GM19438 (cell line): Measurements from ENCODE around the gene SLC22A4.

ENCODE experiments used
- ATAC-seq: cut with Tn5 transposase; IDR thresholded peaks from one replicate; pipeline ENCODE4 v1.9.1; 2021; ENCODE audit warnings: low read depth; ENCODE audit not compliant: unreplicated experiment

Gene SLC22A4

DNA sequence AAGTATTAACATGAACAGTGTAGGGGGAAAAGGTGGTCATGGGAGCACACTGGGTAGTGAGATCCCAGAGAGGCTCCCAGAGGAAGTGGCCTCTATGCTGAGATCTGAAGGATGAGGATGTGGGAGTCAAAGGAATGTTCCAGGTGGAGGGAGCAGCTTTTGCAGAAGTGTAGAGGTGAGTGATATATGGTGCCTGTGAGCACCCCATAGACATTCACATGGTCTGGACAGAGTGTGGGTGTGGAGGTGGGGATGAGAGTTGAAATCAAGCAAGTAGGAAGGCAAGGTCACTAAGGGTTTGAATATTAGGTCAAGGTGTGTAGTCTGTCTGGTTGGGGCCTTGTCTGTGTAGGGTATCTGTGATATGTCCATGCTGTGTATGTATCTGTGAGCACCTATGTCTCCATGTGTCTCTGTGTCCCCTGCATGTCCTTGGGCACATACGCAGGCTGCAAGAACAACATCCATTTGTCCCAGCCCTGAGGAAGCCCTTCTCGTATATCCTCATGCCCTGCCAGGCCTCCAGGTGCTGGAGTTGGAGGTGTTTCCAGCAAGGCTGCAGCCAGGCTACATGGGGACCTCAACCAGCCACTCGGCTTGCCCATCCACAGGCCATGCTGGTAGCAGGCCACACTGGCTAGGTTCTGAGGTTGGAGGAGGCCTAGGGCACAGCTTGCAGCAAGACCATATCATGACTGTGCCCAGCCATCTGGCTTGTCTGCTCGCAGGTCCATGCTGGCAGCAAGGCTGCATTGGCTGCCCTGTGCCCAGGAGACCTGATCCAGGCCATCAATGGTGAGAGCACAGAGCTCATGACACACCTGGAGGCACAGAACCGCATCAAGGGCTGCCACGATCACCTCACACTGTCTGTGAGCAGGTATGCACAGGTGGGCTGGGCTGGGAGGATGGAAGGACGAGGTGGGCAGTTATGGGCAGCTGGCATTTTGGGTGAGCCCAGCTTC is 32.0 kb upstream of the SLC22A4 start:
- no peak for ATAC-seq

DNA sequence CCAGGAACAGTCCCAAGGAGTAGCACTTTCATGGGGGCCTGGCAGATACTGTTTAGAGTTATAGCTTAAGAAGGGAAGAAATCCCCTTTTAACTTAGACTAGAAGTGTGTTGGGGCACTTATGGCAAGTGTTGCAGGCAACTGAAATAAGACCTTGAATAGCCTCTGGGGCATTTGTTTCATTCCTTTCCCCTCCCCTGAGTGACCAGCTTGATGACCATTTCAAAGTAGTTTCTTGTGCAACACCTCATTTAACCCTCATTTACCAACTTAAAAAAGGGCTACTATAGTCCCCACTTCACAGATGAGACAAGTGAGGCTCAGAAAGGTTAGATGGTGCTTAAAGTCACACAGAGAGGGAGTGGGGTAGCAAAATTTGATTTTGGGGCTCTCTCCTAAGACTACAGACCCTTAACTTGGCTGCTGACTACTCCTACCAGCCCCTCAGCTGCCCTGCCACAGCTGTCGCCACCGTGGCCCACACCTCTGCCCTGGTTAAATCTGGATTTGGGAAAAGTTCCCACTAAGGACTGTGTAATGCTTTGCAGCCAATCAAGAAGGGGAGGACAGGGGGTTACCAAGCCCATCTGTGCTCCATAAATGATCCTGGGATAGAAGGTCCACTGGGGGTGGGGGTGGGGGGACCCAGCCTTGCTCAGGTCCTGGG is 31.2 kb upstream of the SLC22A4 start:
- ATAC-seq = no peak

DNA sequence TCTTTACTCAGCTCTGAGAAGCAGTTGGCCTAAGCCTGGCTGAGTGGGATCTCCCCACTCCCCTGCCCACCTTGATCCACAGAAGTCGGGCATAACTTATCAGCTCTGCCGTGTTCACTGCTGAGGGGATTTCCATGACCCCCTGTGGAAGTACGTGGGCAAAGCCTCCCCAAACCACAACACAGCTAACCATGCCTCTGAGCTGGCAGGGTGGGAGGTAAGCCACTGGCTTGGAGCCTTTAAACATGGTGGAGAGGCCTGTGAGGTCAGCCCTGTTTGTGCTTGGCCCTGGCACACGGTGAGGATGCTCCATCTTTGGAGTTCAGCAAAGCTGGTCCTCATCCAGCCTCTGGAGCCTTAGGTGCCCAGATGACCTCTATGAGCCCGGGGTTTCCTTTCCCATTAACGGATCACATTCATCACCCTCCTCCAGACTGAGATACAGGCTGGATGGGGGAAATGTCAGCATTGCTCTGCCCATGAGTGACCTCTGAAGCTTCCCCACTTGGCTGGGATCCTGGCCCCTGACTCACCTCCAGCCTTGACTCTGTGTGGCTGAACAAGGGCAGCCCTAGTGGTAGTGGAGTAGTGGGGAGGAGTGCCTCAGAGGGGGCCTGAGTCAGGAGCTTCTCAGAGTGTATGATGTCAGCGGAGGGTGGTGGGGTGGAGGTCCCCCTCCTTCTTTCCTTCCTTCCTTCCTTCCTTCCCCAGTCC is 30.5 kb upstream of the SLC22A4 start:
- ATAC-seq = no peak

DNA sequence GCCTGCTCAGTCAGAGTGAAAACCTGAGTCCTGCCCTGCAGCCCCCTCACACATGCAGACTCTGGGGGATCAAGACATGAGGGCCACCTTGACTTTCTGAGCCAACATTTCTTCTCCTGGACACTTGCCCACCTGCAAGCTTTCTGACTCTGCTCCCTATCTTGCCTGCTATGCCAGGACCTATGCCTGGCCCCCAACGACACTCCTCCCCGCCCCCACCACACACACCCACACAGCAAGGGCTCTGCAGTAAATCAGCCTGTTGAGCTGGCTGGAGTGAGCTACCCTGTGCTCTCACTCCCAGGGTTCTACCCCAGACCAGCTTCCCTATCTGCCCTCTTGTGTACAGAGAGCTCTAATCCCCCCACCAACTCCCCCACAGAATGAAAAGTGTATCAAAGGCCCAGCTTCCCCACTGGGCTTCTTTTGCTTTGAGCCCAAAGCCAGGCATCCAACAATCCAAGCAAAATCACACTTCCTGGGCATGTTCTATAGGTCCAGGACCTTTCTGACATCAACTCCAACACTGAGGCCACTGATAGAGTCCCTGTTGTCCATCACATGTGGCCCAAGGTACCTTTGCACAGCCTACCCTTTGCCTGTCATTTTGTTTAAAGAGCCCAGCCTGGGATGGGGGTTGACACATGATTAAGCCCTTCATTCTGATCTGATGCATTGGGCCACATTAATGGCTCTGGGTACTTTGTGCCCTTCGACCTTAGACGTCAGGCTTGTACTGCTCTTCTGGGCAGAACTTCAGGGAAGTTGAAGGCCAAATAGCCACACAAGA is 29.5 kb upstream of the SLC22A4 start:
- ATAC-seq = no peak

DNA sequence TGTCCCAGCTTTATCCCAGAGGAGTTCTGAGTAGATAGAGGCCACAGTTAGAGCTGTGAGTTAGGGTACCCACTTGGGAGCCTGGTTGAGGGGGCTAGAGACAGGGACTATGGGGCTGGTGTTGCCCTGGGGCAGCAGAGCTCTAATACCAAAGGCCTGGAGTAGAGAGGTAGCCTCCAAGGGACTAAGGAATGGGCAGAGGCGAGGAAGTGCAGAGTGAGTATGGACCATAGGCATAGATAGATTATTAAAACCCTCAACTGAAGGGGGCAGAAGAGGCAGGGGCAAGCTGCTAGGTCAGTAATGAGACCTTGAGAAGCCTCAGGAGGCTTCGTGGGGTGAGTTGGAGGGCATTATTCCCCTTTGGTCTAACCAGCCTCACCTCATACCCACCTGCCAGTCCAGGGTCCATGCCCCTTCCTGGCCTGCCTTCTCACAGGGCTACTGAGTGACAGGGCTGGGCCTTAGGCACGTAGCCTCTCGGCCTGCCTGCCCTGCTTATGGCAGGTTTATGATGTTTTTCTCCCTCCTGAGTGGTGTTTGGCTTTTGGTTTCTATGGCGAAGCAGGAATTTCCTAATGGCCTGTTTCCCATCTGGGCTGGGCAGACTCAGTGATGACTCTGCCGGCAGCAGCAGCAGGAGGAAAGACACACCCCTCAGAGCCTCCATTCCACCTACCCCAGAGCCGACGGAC is 28.7 kb upstream of the SLC22A4 start:
- ATAC-seq = no peak

DNA sequence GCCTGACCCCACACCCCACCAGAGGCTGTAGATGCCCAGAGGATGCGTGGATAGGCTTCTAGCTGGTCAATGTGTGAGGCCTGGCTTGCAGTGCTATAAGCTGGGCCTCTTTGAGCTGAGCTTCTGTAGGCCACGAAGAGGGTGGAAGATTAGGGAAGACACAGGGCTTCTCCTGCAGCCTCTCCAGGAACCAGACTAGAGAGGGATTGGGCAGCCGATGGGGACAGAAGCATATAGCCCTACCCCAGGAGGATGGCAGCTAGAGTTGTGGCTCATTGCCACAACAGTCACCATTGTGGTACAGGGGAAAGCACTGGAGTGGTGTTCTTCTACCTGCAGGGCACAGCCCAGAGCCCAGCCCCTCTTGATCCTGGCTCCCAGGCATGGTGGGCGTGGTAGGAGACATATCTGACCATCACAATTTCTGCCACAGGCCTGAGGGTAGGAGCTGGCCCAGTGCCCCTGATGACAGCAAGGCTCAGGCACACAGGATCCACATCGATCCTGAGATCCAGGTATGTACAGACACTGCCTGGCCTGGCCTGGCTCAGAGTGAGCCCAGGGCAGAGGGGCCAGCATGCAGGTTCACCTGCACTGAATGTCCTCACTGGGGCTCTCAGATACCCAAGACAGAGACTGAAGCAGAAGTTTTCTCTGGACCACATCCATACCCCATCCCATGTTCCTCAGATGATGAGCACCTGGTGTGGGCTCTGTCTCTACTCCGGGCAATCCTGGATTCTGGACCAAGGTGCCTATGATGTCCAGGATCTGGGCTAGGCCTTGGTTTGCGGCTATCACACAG is 28.0 kb upstream of the SLC22A4 start:
- ATAC-seq = no peak

DNA sequence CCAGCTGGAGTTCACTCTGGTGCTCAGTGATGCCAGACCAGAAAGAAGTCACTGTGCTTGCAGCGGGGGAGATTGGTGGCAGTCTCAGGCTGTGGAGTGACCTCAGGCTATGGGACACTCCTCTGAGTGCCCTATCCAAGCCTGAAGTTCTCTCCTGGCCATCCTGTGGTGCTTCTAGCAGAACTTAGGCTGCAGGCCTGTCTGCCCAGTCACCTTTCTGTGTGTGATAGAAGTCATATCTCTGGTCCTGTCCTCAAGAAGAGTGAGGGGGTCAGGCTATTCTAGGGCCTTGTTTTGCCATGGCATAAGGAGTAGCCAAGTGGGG is 27.4 kb upstream of the SLC22A4 start:
- no peak for ATAC-seq

DNA sequence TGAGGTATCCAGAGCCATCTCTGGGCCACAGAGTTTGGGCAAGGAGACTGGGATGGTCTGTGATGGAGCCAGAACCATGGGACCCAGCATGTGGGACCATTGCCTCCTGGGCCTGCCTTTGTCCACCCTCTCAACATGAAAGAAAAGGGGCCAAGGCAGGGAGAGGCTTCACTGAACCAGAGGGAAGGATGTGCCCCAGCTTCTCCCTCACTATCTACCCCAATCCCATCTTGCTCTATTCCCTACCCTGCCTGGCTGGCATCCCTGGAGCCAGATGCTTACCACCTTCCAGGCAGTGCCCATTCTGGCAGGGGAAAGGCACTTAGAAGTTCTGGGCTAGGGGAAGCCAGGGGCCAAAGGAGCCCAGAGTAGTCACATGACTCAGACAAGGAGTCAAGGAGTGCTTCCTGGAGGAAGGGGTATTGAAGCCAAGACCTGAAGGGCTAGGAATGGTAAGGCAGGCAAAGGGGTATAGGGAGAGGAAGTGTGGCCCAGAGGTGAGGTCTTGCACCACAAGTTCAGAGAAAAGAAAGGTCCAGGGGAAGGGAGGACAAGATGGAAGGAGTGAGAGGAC is 26.9 kb upstream of the SLC22A4 start:
- no peak for ATAC-seq

DNA sequence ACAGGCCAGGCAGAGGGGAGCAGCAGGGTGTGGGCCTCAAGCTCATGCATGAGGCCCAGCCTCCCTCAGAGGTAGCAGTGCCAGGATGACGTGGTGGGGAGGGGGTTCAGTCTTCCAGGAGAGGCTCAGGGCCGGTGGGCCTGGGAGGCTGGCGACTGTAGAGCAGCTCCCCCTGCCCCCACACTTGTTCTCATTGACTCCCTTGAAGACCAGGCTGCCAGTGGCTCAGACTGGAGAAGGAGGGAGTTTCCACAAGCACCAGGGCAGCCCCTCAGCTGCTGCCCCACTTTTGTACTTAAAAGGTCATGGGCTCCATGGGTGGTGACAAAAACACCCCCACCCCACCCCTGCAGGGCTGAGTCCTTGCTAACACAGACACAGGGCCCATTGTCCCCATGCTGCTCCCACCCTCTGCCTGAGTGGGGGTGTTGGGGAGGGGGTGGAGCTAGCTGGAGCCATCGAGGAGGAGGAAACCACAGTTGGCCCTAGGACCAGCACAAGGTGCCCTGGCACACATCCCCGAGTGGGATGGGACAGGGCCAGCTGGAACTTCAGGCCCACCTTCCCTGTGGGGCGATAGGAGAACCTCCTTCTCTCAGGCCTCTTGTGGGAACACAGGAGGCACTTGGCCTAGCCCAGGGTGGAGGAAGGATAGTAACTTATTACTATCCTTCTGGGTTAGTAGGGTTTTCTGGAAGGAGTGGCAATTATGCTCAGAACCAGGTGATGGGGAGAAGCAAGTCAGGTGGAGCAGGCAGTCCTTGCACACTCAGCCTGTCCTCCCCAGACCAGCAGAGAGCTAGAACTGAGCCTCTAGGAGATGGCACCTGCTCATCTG is 26.0 kb upstream of the SLC22A4 start:
- no peak for ATAC-seq

DNA sequence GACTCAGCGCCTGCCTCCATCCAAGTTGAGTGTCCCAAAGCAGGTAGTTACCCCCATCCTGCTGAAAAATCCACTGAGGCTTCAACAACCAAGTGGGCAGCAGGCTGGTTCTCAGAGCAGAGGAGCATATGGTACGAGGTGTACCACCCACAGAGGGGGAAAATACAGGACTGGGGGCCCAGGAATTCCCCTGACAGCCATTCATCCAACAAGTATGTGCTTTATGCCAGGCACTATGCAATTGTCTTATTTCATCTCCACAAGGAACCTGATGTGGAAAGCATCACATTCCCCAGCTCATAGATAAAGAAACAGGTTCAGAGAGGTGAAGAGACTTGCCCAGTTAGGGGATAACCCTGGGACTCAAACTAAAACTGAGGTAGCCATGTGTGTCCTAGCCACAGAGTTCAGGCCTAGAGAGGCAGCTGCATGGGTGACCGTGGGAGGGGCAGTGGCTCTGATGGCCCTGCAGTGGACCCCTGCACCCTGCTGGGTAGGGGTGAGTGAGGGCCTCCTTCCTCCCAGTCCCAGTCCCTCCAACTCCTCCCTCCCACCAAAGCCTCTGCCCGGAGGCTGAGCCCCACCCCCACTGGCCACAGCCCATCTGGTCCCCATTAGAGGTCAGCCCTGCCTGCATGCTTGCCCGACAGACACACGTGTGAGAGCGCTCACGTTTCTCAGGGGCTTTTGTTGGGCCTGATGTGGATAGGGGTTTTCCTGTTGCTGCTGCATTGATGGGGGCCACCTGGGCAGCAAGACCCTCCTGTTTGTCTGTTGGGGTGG is 25.2 kb upstream of the SLC22A4 start:
- ATAC-seq = peak; percentile 57

DNA sequence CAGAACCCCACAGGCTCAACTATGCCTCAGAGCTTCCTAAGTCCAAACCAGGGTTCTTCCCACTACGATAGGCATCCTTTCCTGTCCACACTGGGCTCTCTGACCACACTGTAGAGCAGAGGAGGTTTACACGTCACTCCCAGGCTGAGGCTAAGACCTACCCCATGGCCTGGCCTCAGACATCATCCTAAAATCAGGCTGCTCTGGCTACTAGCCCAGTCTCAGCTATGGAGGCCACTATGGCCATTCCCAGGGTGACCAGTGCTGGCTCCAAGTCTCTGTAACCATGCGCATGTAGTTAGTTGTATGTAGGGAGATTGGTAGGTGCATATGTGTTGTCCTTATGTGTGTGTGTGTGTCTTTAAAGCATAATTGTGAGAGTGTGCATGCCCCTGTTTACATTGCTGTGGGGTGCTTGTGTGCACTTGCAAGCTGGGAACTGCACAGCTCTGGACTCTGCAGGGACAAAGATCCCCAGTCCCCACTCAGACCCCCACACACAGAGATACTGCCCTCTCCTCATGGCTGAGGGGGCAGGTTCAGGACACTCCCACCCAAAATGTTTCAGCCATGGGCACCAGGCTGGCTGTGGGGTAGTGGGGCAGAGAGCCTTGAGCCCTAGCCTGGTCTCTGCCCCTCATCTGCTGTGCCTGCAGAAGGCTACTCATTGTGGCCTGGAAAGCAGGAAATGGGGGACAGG is 24.4 kb upstream of the SLC22A4 start:
- no peak for ATAC-seq

DNA sequence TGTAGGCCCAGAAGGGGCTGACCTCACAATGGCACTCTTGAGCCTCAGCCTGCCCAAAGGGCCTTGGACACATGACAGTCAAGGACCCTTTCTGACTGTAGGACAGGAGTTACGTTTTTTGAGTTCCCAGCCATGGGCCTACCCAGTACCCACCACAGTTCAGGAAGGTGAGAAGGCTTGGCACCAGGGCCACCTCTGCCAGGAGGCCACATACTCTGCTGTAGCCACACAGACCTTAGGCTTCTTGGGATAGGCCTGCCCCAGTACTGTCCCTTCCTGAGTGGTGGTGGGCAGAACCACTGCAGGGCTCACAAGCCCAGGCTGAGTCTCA is 23.9 kb upstream of the SLC22A4 start:
- ATAC-seq = no peak

DNA sequence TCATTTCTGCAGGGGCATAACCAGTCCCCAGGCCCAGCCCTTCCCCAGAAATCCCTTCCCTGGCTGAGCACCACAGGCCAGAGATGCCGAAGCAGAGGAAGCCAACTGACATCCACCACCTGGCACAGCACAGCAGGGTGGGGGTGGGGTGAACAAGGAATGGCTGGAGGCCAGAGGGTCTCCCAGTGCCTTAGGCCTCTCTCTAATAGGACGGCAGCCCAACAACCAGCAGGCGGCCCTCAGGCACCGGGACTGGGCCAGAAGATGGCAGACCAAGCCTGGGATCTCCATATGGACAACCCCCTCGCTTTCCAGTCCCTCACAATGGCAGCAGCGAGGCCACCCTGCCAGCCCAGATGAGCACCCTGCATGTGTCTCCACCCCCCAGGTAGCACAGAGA is 23.5 kb upstream of the SLC22A4 start:
- no peak for ATAC-seq

DNA sequence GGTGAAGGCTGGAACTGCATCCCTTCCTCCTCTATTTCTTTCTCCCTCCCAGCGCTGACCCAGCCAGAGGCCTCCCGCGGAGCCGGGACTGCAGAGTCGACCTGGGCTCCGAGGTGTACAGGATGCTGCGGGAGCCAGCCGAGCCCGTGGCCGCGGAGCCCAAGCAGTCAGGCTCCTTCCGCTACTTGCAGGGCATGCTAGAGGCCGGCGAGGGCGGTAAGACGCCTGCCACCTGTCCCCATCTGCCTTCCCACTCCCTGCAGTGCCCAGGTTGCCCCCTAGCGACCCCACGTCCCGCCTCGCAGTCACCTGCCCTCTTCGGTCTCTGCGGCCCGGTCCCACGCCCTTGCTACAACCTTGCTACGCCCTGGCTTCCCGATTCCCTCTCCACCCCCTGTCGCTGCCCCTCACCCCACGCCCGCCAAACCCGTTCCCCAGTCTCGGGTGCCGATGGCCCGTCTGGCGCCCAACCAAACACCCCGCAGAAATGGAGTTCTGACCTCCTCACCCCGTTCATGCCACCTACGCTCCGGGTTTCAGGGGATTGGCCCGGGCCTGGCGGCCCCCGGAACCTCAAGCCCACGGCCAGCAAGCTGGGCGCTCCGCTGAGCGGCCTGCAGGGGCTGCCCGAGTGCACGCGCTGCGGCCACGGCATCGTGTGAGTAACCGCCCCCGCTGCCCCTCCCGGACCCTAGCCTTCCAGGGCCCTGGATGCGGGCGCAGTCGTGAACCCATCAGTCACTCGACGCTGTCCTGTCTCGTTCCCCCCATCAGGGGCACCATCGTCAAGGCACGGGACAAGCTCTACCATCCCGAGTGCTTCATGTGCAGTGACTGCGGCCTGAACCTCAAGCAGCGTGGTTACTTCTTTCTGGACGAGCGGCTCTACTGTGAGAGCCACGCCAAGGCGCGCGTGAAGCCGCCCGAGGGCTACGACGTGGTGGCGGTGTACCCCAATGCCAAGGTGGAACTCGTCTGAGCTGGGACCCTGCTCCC is 22.6 kb upstream of the SLC22A4 start:
- ATAC-seq = no peak

DNA sequence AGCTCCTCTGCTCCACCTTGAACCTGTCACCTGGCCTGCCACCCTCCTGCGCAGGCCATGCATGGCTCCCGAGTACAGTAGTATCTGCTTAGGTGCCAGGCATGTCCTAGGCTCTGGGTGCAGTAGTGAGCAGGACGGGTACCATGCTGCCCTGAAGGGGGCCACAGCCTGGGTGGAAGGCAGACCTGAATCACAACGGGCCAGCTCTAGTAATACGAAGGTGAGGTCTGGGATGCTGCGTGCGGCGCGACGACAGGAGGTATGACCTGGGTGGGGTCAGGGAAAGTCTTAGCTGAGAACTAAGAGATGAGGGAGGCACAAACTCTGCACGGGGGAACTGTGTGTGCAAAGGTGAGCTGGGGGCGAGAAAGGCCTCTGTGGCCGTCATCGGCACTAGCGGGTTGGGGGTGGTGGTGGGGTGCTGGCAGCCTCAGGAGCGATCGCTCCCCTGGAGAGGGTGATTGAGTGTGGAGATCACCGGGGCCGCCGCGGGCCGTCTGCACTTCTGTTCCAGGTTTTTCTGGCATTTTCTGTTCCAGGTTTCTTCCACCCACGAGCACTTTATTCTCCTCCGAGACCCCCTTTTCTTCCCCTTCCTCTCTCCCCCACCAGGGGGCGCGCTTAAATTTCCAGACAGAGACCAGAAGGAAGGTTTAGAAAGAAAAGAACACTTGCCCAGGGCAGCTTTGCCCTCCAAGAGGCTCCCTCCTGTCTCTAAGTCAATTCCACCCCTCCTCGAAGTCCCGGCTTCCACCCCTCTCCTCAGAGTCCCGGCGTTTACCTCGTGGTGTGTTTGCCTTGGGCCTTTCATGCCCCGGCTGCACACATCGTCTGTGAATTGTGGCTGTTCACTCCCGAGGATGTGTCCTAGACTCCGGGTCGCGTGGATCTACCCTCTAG is 21.6 kb upstream of the SLC22A4 start:
- ATAC-seq = no peak
